HepG2 (cell line): ENCODE measurements around the gene MEPCE. TPM values are rescaled to one million over a fixed set of nuclear protein-coding genes. Genes with fewer than 3 reads are reported as not detected.

Experiments
- BCL6 ChIP-seq: IDR thresholded peaks from 2 replicates; pipeline ENCODE4 v1.6.1; 2016; ENCODE audit warnings: missing genetic modification reagents, missing compliant biosample characterization
- BORCS8-MEF2B ChIP-seq: sonication (generic); formaldehyde crosslinking; IDR thresholded peaks from 2 replicates; pipeline ENCODE4 v1.8.0; 2022; ENCODE audit warnings: mild to moderate bottlenecking, missing genetic modification reagents
- HDAC6 ChIP-seq: fragments of 200-600 bp; sonication (generic); IDR thresholded peaks from 2 replicates; pipeline ENCODE4 v1.7.0; 2017; ENCODE audit warnings: mild to moderate bottlenecking, antibody characterized with exemption, low read length, low read depth
- KAT7 ChIP-seq: IDR thresholded peaks from 2 replicates; pipeline ENCODE4 v1.6.1; 2018; ENCODE audit warnings: borderline replicate concordance, missing compliant biosample characterization
- MAFK ChIP-seq, 2 experiments: IDR thresholded peaks in 1 of 2; conservative IDR thresholded peaks in 1 of 2; 2 replicates each; pipeline ENCODE4 v1.6.1; 2011; ENCODE audit warnings: improper control_type of control experiment in 2 of 2, low read length in 2 of 2
- SATB2 ChIP-seq: sonication (generic); formaldehyde crosslinking; IDR thresholded peaks from 2 replicates; pipeline ENCODE4 v1.5.0; 2020; ENCODE audit warnings: missing genetic modification reagents
- SP4 ChIP-seq: sonication (generic); formaldehyde crosslinking; IDR thresholded peaks from 2 replicates; pipeline ENCODE4 v1.8.1; 2023; ENCODE audit warnings: mild to moderate bottlenecking, missing genetic modification reagents
- TBX2 ChIP-seq: sonication (generic); formaldehyde crosslinking; IDR thresholded peaks from 2 replicates; pipeline ENCODE4 v1.5.0; 2020; ENCODE audit warnings: missing genetic modification reagents, mild to moderate bottlenecking, borderline replicate concordance
- WIZ ChIP-seq: sonication (generic); formaldehyde crosslinking; IDR thresholded peaks from 2 replicates; pipeline ENCODE4 v1.5.1; 2020; ENCODE audit warnings: mild to moderate bottlenecking, missing genetic modification reagents
- ZNF12 ChIP-seq: sonication (generic); formaldehyde crosslinking; IDR thresholded peaks from 2 replicates; pipeline ENCODE4 v1.5.0; 2020; ENCODE audit warnings: missing genetic modification reagents
- ZNF121 ChIP-seq: sonication (generic); formaldehyde crosslinking; IDR thresholded peaks from 2 replicates; pipeline ENCODE4 v1.5.0; 2020; ENCODE audit warnings: mild to moderate bottlenecking, missing genetic modification reagents
- ZNF264 ChIP-seq: sonication (generic); formaldehyde crosslinking; IDR thresholded peaks from 2 replicates; pipeline ENCODE4 v1.4.0; 2020; ENCODE audit warnings: missing genetic modification reagents
- ZNF333 ChIP-seq: sonication (generic); formaldehyde crosslinking; IDR thresholded peaks from 2 replicates; pipeline ENCODE4 v1.4.0; 2020; ENCODE audit warnings: mild to moderate bottlenecking, missing genetic modification reagents, borderline replicate concordance
- ZNF549 ChIP-seq: sonication (generic); formaldehyde crosslinking; IDR thresholded peaks from 2 replicates; pipeline ENCODE4 v1.5.0; 2020; ENCODE audit warnings: missing genetic modification reagents
- ZNF7 ChIP-seq: IDR thresholded peaks from 2 replicates; pipeline ENCODE4 v1.6.1; 2016; ENCODE audit warnings: missing biosample characterization, missing genetic modification reagents
- ZNF75D ChIP-seq: sonication (generic); formaldehyde crosslinking; IDR thresholded peaks from 2 replicates; pipeline ENCODE4 v1.8.1; 2023; ENCODE audit warnings: missing genetic modification reagents, mild to moderate bottlenecking, borderline replicate concordance
- polyA plus RNA-seq, 8 experiments: library from polyadenylated mRNA; depleted of rRNA in 3 of 8; stranded (reverse) in 7 of 8; unstranded in 1 of 8; fragments of >200 nt; fragmentation: Illumina TruSeq in 4 of 8; extraction: Trizol in 4 of 8; gene quantifications; 2 replicates each; pipeline versions ENCODE4 v1.2.1 to v1.2.3, GENCODE V29; 2011 to 2016; ENCODE audit warnings: low read depth in 4 of 8, missing spikeins in 1 of 8, mixed read lengths in 1 of 8; ENCODE audit not compliant: insufficient read depth in 1 of 8
- total RNA-seq, 5 experiments: library from RNA; depleted of rRNA; stranded (reverse); fragments of >200 nt; fragmentation: Illumina TruSeq; extraction: Trizol; gene quantifications; 2 replicates each; pipeline ENCODE4 v1.2.3, GENCODE V29; 2016; ENCODE audit warnings: low read depth in 1 of 5
- TF ChIP-seq, protein P1 (sequence below): IDR thresholded peaks from 2 replicates; pipeline ENCODE4 v1.6.1; 2016; ENCODE audit warnings: low read depth, missing genetic modification reagents, missing compliant biosample characterization
- TF ChIP-seq, protein P2 (sequence below): sonication (generic); formaldehyde crosslinking; IDR thresholded peaks from 2 replicates; pipeline ENCODE4 v1.4.0; 2020; ENCODE audit warnings: low read depth, mild to moderate bottlenecking, missing genetic modification reagents
- TF ChIP-seq, protein P3 (sequence below): sonication (generic); formaldehyde crosslinking; IDR thresholded peaks from 2 replicates; pipeline ENCODE4 v1.5.0; 2020; ENCODE audit warnings: mild to moderate bottlenecking, missing genetic modification reagents, borderline replicate concordance

The MEPCE gene
- total and polyA plus RNA-seq, 2 of the 13 experiments (the other 11 are each of a cell fraction or from before 2014, with no cell fraction given), result 12.3 to 26.0 TPM

DNA sequence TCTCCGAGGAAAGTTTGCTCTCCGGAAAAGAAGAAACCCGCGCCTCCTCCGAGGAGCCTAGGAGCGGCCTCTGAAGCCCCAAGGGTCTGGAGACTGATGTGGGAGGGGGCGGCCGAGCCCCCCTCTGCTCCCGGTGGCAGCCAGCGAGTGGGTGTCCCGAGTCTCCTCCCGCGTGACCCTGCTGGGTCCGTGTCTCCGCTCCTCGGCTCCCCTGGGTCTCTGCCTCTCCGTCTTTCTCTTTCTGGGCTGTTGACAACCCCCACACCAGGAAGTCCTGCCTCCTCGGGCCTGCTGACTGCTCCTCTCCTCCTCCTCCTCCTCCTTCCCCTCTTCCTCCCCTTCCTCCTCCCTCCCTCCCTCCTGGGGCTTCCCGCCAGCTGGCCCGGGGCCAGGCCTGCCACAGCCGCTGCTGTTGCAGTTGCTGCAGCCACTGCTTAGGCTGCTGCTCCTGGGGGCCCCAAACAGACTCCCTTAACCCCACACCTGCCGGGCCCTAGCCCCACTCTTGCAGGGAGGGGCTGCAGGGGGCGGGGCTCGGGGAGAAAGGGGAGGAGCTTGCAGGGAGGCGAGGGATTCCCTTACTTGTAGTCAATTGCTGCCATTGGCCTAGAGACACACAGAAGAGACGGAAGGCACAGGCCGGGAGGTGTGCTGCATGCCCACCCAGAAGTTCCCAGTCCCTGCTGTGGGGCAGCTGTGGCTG lies 49.5 kb downstream of the MEPCE start, which contains the start of gene TSC22D4 (continued):
- TF ChIP-seq, protein P1, sequence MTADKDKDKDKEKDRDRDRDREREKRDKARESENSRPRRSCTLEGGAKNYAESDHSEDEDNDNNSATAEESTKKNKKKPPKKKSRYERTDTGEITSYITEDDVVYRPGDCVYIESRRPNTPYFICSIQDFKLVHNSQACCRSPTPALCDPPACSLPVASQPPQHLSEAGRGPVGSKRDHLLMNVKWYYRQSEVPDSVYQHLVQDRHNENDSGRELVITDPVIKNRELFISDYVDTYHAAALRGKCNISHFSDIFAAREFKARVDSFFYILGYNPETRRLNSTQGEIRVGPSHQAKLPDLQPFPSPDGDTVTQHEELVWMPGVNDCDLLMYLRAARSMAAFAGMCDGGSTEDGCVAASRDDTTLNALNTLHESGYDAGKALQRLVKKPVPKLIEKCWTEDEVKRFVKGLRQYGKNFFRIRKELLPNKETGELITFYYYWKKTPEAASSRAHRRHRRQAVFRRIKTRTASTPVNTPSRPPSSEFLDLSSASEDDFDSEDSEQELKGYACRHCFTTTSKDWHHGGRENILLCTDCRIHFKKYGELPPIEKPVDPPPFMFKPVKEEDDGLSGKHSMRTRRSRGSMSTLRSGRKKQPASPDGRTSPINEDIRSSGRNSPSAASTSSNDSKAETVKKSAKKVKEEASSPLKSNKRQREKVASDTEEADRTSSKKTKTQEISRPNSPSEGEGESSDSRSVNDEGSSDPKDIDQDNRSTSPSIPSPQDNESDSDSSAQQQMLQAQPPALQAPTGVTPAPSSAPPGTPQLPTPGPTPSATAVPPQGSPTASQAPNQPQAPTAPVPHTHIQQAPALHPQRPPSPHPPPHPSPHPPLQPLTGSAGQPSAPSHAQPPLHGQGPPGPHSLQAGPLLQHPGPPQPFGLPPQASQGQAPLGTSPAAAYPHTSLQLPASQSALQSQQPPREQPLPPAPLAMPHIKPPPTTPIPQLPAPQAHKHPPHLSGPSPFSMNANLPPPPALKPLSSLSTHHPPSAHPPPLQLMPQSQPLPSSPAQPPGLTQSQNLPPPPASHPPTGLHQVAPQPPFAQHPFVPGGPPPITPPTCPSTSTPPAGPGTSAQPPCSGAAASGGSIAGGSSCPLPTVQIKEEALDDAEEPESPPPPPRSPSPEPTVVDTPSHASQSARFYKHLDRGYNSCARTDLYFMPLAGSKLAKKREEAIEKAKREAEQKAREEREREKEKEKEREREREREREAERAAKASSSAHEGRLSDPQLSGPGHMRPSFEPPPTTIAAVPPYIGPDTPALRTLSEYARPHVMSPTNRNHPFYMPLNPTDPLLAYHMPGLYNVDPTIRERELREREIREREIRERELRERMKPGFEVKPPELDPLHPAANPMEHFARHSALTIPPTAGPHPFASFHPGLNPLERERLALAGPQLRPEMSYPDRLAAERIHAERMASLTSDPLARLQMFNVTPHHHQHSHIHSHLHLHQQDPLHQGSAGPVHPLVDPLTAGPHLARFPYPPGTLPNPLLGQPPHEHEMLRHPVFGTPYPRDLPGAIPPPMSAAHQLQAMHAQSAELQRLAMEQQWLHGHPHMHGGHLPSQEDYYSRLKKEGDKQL (CRISPR knock-in tag), result no peak
- TF ChIP-seq TBX2 (CRISPR knock-in tag), result peak; percentile 48; the same call in 1 of the 2 replicates
- TF ChIP-seq ZNF7 (CRISPR knock-in tag), result no peak
- TF ChIP-seq, protein P2, sequence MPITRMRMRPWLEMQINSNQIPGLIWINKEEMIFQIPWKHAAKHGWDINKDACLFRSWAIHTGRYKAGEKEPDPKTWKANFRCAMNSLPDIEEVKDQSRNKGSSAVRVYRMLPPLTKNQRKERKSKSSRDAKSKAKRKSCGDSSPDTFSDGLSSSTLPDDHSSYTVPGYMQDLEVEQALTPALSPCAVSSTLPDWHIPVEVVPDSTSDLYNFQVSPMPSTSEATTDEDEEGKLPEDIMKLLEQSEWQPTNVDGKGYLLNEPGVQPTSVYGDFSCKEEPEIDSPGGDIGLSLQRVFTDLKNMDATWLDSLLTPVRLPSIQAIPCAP, result no peak
- no peak for TF ChIP-seq BCL6 (CRISPR knock-in tag)
- no peak for TF ChIP-seq ZNF549 (CRISPR knock-in tag)
- no peak for TF ChIP-seq MAFK (conservative IDR thresholded peaks at IDR 0.05 in 1 of 2, IDR thresholded peaks at IDR 0.05 in 1 of 2; ENCODE audit: low read length in 2 of 2)
- peak; percentile 50; the same call in 1 of the 2 replicates for TF ChIP-seq ZNF12
- TF ChIP-seq SP4 (CRISPR knock-in tag), result peak; percentile 70
- TF ChIP-seq, protein P3, sequence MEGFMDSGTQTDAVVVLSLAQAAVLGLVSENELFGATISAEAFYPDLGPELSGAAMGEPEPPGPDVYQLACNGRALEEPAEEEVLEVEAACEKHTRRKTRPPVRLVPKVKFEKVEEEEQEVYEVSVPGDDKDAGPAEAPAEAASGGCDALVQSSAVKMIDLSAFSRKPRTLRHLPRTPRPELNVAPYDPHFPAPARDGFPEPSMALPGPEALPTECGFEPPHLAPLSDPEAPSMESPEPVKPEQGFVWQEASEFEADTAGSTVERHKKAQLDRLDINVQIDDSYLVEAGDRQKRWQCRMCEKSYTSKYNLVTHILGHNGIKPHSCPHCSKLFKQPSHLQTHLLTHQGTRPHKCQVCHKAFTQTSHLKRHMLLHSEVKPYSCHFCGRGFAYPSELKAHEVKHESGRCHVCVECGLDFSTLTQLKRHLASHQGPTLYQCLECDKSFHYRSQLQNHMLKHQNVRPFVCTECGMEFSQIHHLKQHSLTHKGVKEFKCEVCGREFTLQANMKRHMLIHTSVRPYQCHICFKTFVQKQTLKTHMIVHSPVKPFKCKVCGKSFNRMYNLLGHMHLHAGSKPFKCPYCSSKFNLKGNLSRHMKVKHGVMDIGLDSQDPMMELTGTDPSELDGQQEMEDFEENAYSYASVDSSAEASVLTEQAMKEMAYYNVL (CRISPR knock-in tag), result peak; percentile 96
- no peak; the same call in 1 of the 2 replicates for TF ChIP-seq ZNF264 (CRISPR knock-in tag)
- TF ChIP-seq WIZ (CRISPR knock-in tag), result no peak
- TF ChIP-seq ZNF333 (CRISPR knock-in tag), result no peak; the same call in 1 of the 2 replicates
- no peak for TF ChIP-seq ZNF75D (CRISPR knock-in tag)
- TF ChIP-seq BORCS8-MEF2B (CRISPR knock-in tag), result no peak
- no peak for TF ChIP-seq ZNF121 (CRISPR knock-in tag)
- no peak for TF ChIP-seq KAT7 (CRISPR knock-in tag)
- no peak for TF ChIP-seq SATB2 (CRISPR knock-in tag)
- TF ChIP-seq HDAC6, result no peak
